HEK293T (cell line): ENCODE data around the gene RAD9B.

Source experiments
- BHLHE40 ChIP-seq: fragments of 450-650 bp; IDR thresholded peaks from 2 replicates; pipeline ENCODE4 v1.6.1; 2016; ENCODE audit warnings: mild to moderate bottlenecking, moderate library complexity, borderline replicate concordance
- CTBP1 ChIP-seq: fragments of 450-650 bp; IDR thresholded peaks from 2 replicates; pipeline ENCODE4 v1.6.1; 2016; ENCODE audit warnings: borderline replicate concordance
- ELF4 ChIP-seq: fragments of 450-650 bp; IDR thresholded peaks from 2 replicates; pipeline ENCODE4 v1.6.1; 2017; ENCODE audit warnings: antibody characterized with exemption
- FOXA1 ChIP-seq: fragments of 450-650 bp; IDR thresholded peaks from 2 replicates; pipeline ENCODE4 v1.6.1; 2016; ENCODE audit warnings: mild to moderate bottlenecking
- FOXK2 ChIP-seq: fragments of 450-650 bp; IDR thresholded peaks from 2 replicates; pipeline ENCODE4 v1.6.1; 2016; ENCODE audit warnings: mild to moderate bottlenecking
- SP1 ChIP-seq: fragments of 450-650 bp; IDR thresholded peaks from 2 replicates; pipeline ENCODE4 v1.6.1; 2017
- SUZ12 ChIP-seq: fragments of 450-650 bp; IDR thresholded peaks from 2 replicates; pipeline ENCODE4 v1.6.1; 2016; ENCODE audit warnings: mild to moderate bottlenecking
- TARDBP ChIP-seq: fragments of 450-650 bp; IDR thresholded peaks from 2 replicates; pipeline ENCODE4 v1.6.1; 2016
- ZNF384 ChIP-seq: fragments of 450-650 bp; IDR thresholded peaks from 2 replicates; pipeline ENCODE4 v1.6.1; 2016

DNA sequence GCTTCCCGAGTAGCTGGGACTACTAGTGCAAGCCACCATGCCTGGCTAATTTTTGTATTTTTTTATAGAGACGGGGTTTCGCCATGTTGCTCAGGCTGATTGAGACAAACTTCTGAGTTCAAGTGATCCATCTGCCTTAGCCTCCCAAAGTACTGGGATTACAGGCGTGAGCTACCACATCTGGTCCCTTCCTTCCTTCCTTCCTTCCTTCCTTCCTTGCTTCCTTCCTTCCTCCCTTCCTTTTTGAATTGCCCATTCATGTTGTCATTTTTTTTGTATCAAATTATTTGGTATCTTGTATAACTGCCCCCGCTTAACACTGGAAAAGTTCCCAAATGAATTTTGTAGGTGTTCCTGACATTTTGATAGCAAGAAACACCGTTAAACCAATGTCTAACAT, 11.7 kb downstream of the RAD9B start:
- TF ChIP-seq ZNF384 (no peak), FOXA1 (no peak), CTBP1 (no peak), SUZ12 (no peak), ELF4 (no peak), TARDBP (no peak), BHLHE40 (no peak), FOXK2 (no peak), SP1 (no peak)
